SK-N-SH treated with all-trans-retinoic acid at 6 μM for 48 hours (cell line): ENCODE results near the gene PCLO.

Experiments
- ATAC-seq: fragments of 200-7000 bp; cut with Tn5 transposase; 3 replicates; pipeline ENCODE4 v1.9.1; 2020; ENCODE audit warnings: mild to moderate bottlenecking, moderate library complexity
- ARNTL ChIP-seq: fragments of 450-650 bp; formaldehyde crosslinking; IDR thresholded peaks from 2 replicates; pipeline ENCODE4 v1.5.0; 2020; ENCODE audit warnings: low read depth, mild to moderate bottlenecking, moderate library complexity, borderline replicate concordance
- CREB5 ChIP-seq: fragments of 250-450 bp; sonication (Bioruptor Pico); IDR thresholded peaks from 2 replicates; pipeline ENCODE4 v1.5.1; 2020; ENCODE audit warnings: low read depth, mild to moderate bottlenecking, moderate library complexity
- CSDC2 ChIP-seq: fragments of 250-450 bp; sonication (Bioruptor Pico); IDR thresholded peaks from 2 replicates; pipeline ENCODE4 v1.5.0; 2020; ENCODE audit warnings: mild to moderate bottlenecking, moderate library complexity
- CSRNP3 ChIP-seq: fragments of 250-450 bp; sonication (Bioruptor Pico); IDR thresholded peaks from 2 replicates; pipeline ENCODE4 v1.5.1; 2021; ENCODE audit warnings: mild to moderate bottlenecking, moderate library complexity
- ESRRG ChIP-seq: fragments of 250-450 bp; sonication (Bioruptor Pico); IDR thresholded peaks from 2 replicates; pipeline ENCODE4 v1.6.1; 2021; ENCODE audit warnings: mild to moderate bottlenecking
- GLIS3 ChIP-seq: fragments of 250-450 bp; sonication (Bioruptor Pico); IDR thresholded peaks from 2 replicates; pipeline ENCODE4 v1.5.0; 2020; ENCODE audit warnings: mild to moderate bottlenecking, moderate library complexity
- ISL1 ChIP-seq: fragments of 250-450 bp; sonication (Bioruptor Pico); IDR thresholded peaks from 2 replicates; pipeline ENCODE4 v2.1.2; 2022; ENCODE audit warnings: mild to moderate bottlenecking, moderate library complexity
- PATZ1 ChIP-seq: fragments of 250-450 bp; sonication (Bioruptor Pico); IDR thresholded peaks from 2 replicates; pipeline ENCODE4 v1.8.0; 2020; ENCODE audit warnings: mild to moderate bottlenecking, moderate library complexity, borderline replicate concordance
- POU6F1 ChIP-seq: fragments of 250-450 bp; sonication (Bioruptor Pico); IDR thresholded peaks from 2 replicates; pipeline ENCODE4 v1.8.0; 2021; ENCODE audit warnings: low read depth, mild to moderate bottlenecking, moderate library complexity, borderline replicate concordance
- PPARA ChIP-seq: fragments of 250-450 bp; sonication (Bioruptor Pico); IDR thresholded peaks from 2 replicates; pipeline ENCODE4 v1.5.0; 2020; ENCODE audit warnings: mild to moderate bottlenecking, borderline replicate concordance
- RARB ChIP-seq: fragments of 250-450 bp; sonication (Bioruptor Pico); IDR thresholded peaks from 2 replicates; pipeline ENCODE4 v1.8.0; 2021; ENCODE audit warnings: mild to moderate bottlenecking, moderate library complexity
- SNAI2 ChIP-seq: fragments of 250-450 bp; sonication (Bioruptor Pico); IDR thresholded peaks from 2 replicates; pipeline ENCODE4 v1.5.0; 2020; ENCODE audit warnings: mild to moderate bottlenecking, moderate library complexity
- TCF4 ChIP-seq: fragments of 250-450 bp; sonication (Bioruptor Pico); IDR thresholded peaks from 2 replicates; pipeline ENCODE4 v1.8.0; 2021; ENCODE audit warnings: mild to moderate bottlenecking, moderate library complexity, borderline replicate concordance
- TOX ChIP-seq: fragments of 250-450 bp; sonication (Bioruptor Pico); IDR thresholded peaks from 2 replicates; pipeline ENCODE4 v1.8.0; 2021; ENCODE audit warnings: mild to moderate bottlenecking, moderate library complexity, borderline replicate concordance
- TSHZ2 ChIP-seq: fragments of 250-450 bp; sonication (Bioruptor Pico); IDR thresholded peaks from 2 replicates; pipeline ENCODE4 v1.5.0; 2020; ENCODE audit warnings: mild to moderate bottlenecking, moderate library complexity
- ZC3H10 ChIP-seq: fragments of 250-450 bp; sonication (Bioruptor Pico); IDR thresholded peaks from 2 replicates; pipeline ENCODE4 v1.5.1; 2021; ENCODE audit warnings: mild to moderate bottlenecking, moderate library complexity
- ZFP3 ChIP-seq: fragments of 250-450 bp; sonication (Bioruptor Pico); IDR thresholded peaks from 2 replicates; pipeline ENCODE4 v1.5.0; 2020; ENCODE audit warnings: mild to moderate bottlenecking, moderate library complexity
- ZFP30 ChIP-seq: fragments of 450-650 bp; formaldehyde crosslinking; IDR thresholded peaks from 2 replicates; pipeline ENCODE4 v1.5.0; 2022; ENCODE audit warnings: mild to moderate bottlenecking, moderate library complexity
- ZNF565 ChIP-seq: fragments of 450-650 bp; formaldehyde crosslinking; conservative IDR thresholded peaks from 2 replicates; pipeline ENCODE4 v1.5.0; 2020; ENCODE audit warnings: low read depth, mild to moderate bottlenecking, moderate library complexity
- ZNF70 ChIP-seq: fragments of 450-650 bp; formaldehyde crosslinking; IDR thresholded peaks from 2 replicates; pipeline ENCODE4 v1.5.0; 2020; ENCODE audit warnings: mild to moderate bottlenecking, moderate library complexity
- ZNF8 ChIP-seq: fragments of 450-650 bp; formaldehyde crosslinking; IDR thresholded peaks from 2 replicates; pipeline ENCODE4 v1.5.0; 2020; ENCODE audit warnings: mild to moderate bottlenecking, moderate library complexity

The PCLO gene

GRCh38 chr7:83143107-83143506 lies 19.6 kb downstream of the PCLO start:
- no peak for ATAC-seq
- no peak for TF ChIP-seq GLIS3 (CRISPR knock-in tag)
- TF ChIP-seq ZNF70 (CRISPR knock-in tag): no peak
- TF ChIP-seq PPARA: no peak
- TF ChIP-seq ZNF565 (CRISPR knock-in tag): no peak
- TF ChIP-seq PATZ1 (CRISPR knock-in tag): no peak
- no peak for TF ChIP-seq ISL1
- no peak for TF ChIP-seq CSDC2 (CRISPR knock-in tag)
- no peak for TF ChIP-seq SNAI2 (CRISPR knock-in tag)
- no peak for TF ChIP-seq ESRRG (CRISPR knock-in tag)
- no peak for TF ChIP-seq ZFP30 (CRISPR knock-in tag)
- TF ChIP-seq TOX (CRISPR knock-in tag): no peak
- no peak for TF ChIP-seq ARNTL (CRISPR knock-in tag)
- no peak for TF ChIP-seq POU6F1
- no peak for TF ChIP-seq CREB5
- TF ChIP-seq ZFP3: no peak
- TF ChIP-seq CSRNP3: no peak
- no peak for TF ChIP-seq TSHZ2 (CRISPR knock-in tag)
- TF ChIP-seq RARB (CRISPR knock-in tag): no peak
- TF ChIP-seq ZC3H10: no peak
- TF ChIP-seq, all 23 proteins: peak for 0

GRCh38 chr7:83142365-83142764 lies 20.3 kb downstream of the PCLO start:
- TF ChIP-seq GLIS3 (CRISPR knock-in tag): no peak
- no peak for TF ChIP-seq CREB5
- TF ChIP-seq TCF4: no peak
- TF ChIP-seq ZNF8: no peak
- no peak for TF ChIP-seq ZNF565 (CRISPR knock-in tag)
- TF ChIP-seq TOX (CRISPR knock-in tag): no peak
- no peak for TF ChIP-seq ESRRG (CRISPR knock-in tag)
- no peak for TF ChIP-seq TSHZ2 (CRISPR knock-in tag)
- no peak for TF ChIP-seq CSDC2 (CRISPR knock-in tag)
- no peak for TF ChIP-seq ZFP3
- no peak for TF ChIP-seq SNAI2 (CRISPR knock-in tag)
- TF ChIP-seq ISL1: no peak
- no peak for ATAC-seq
